ENCODE data around the gene GALNT3.

The GALNT3 gene

DNA sequence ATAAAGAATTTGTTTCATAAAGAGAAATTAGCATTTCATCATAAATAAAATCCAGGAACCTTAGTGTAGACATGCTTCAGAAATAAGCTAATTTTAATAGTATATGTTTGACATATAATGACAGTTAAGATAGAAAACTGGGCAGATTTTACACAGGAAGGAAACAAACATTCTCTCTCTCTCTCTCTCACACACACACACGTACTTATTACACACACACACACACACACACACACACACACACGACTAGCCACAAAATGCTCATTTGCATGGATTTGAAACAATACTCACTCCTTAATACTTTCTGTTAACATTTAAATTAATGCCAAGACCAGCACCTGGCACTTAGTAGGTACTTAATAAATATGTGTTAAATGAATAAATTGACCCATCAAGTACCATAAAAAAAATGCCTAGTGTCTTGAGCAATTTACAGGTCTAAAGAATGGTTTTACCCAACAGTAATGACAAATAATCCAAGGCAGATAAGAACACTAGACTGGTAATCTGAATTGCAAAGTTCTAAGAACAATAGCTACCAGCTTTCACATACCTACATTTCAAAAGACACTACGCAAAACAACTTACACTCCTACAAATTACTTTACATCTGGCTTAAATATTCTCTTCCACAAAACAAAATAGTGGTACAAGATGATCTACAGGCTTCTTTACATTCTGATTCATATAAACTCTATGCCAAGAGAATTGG is 2.9 kb upstream of the GALNT3 start:
- in situ Hi-C loops (cut with MboI; ENCODE audit: low sequenced_read_pairs): no loop called here

DNA sequence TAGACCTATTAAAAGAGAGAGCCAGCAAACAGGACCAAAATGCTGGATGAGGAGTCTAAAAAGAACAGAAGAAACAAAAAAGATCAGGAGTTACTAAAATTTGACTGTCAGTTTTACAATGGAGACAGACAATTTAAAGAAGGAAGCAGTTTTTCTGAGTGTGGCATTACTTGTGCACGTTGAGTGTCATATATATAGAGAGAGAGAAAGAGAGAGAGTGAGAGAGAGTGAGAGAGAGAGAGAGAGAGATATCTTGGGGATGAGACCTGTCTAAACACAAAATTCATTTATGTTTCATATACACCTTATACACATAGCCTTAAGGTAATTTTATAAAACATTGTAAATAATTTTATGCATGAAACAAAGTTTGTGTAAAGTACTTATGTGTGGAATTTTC is 2.1 kb upstream of the GALNT3 start:
- in situ Hi-C loops (cut with MboI; ENCODE audit: low sequenced_read_pairs): no loop called here

- in situ Hi-C loops (cut with MboI; ENCODE audit: low sequenced_read_pairs): no loop called here
Measured at GRCh38 chr2:165795011-165795410, 964 bp upstream of the GALNT3 start.

GRCh38 chr2:165794536-165794928 is 485 bp upstream of the GALNT3 start:
- in situ Hi-C loops (cut with MboI; ENCODE audit: low sequenced_read_pairs): no loop called here

DNA sequence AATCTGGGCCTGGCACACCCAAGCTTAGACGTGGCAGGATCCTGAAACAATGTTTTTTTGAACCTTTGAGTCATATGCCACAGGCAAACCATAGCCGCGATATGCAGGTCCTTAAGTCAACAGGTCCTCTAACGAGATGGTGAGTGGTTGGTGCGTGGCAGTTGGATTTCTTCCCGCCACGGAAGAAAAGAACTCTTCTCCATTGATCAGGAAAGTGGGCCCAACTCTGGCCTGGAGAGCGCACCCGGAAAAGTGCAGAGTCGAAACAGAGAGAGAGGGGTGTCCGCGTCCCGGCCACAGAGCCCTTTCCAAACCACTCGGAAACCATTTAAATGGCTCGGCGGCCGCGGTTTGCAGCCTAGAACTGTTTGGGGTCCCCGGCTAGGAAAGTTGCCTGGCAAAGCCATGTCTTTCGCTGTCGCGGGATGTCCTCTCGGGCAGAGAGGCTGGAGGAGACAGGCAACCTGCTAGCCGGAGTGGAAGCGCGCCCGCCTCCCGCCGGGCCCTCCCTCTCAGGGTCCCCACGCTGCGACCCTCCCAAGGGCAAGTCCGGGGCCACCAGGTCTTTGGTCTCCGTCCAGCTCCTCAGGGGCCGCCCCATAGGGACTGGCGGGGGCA is 777 bp downstream of the GALNT3 start:
- in situ Hi-C loops (cut with MboI; ENCODE audit: low sequenced_read_pairs): no loop called here

GRCh38 chr2:165792104-165792454 is 2.0 kb downstream of the GALNT3 start:
- in situ Hi-C loops (cut with MboI; ENCODE audit: low sequenced_read_pairs): no loop called here

DNA sequence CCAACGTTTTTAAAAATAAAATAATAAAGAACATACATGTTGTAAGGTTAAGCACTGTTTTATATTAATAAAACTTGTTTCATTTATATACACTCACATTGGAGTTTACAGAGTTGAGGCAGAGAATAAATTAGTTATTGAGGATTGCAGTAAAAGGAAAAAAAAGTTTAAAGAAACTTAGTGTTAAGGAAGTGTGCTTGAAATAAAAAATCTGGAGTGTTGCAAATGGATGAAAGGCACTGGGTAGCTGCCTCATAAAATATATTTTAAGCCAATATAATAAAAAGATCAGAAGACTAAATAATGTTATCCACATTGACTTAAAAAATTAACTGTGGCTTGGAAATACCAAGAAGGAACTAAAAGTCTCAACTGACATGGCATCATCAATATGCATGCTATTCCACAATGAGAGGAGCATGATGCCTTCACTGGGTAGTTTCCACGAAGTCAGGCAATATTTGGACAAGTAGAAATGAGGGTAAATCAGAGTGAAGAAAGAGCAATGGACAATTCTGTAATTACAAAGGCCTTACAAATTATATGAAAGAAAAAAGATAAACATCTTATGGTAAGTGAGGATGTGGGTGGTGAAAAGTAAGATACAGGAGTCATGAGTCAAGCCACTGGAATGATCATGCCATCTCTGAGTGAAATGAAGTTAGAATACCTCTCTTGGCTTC is 2.5 kb downstream of the GALNT3 start:
- in situ Hi-C loops (cut with MboI; ENCODE audit: low sequenced_read_pairs): no loop called here

DNA sequence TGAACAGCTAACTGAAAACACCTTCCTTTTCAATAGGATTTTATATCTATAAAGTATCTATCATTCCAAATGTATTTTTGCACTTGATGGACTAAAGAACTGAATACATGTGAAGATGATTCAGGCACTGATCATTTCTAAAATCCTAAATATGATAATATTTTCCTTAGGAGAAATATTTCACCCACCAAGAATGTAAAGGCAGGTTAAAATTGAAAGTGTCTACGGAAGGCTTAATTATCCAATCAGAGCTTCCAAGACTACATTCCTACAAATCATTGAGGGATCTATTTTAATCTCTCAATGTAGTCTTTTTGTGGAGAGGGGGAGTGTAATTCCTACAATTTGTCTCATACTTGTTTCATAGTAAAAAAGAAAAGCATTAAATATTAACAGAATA is 3.6 kb downstream of the GALNT3 start:
- in situ Hi-C loops (cut with MboI; ENCODE audit: low sequenced_read_pairs): no loop called here

DNA sequence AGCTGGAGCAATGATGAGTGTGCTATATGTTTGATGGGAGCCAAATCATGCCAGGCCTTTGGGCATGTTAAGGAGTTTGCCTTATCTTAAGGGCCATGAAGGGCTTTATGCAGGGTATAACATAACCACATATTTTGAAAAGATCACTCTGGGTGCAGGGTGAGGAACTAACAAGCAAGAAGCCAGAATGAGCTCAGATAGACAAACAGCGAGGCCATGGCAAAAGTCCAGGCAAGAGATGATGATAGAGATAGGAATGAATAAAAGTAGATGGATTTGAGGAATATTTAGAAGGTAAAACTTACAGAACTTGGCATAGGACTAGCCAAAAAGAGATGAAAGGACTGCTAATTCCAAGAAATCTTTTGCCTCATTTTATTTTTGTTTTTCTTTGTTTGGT is 6.7 kb downstream of the GALNT3 start:
- in situ Hi-C loops (cut with MboI; ENCODE audit: low sequenced_read_pairs): no loop called here

DNA sequence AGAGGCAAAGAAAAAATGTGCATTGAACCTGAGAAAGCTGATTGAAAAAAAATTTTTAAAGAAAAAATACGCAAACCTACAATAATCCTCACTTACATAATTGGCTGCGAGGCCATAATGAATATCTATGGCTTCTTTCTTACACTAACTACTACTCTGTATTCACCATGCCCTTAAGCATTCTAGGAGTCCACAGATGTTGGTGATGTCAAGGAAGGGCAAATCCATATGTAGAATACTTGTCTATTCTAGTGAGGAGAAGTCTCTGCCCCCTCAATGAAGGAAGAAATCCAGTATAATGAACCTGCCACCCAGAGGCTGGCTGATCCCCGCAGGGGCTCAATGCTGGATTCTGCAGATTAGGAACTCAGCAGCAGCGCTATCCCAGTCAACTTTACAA is 14.3 kb downstream of the GALNT3 start:
- in situ Hi-C loops (cut with MboI; ENCODE audit: low sequenced_read_pairs): no loop called here

DNA sequence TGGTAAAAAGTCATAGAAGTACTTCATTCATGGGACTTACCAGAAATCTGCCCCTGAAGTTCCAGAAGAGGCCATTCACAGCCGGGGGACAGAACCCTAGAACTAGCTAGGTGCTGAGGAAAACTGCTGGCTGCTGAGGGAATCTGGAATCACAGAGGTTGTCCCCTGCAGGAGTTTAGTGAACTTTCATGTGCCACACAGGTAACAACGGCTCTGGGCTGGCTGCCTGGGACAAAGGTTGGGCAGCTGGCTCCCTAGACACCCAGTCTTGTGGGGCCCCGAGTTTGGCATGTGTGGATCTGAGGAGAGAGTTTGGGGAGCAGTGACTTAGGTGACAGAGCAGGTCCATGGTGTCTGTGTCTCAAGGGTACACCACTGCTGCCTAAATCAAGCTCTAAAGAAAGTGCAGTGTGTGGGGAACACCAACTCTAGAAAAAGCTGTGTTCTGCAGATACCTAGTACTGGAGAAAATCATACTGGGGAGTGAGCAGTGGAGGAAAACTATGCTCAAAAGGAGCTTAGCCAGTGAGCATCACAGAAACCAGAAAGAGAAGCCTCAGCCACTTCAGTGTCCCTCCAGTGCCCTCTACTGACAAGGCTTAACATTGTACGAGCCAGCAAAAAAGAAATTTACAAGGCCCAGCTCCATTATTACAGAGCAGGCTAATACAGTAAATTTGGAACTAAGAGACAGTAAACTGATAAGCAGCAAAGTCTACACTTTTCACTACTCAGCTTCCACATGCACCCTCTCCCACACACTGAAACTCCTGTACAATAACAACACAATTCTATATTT is 15.2 kb downstream of the GALNT3 start:
- in situ Hi-C loops (cut with MboI; ENCODE audit: low sequenced_read_pairs): no loop called here

DNA sequence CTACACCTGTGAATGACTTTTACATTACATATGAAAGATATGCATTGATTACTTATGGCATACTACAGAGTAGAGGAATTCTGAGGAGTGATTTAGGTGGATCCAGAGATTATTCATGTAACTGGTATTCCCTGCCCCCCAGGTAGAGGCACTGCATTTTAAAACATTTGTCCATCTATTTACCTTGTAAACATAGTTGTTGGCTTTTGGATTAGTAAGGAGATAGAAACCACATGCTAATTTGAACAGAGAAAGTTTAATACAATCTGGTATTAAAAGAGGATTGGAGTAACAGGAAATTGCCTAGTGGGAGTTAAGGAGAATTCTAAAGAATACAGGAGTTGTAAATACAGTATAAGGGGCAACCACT is 15.9 kb downstream of the GALNT3 start:
- in situ Hi-C loops (cut with MboI; ENCODE audit: low sequenced_read_pairs): no loop called here

DNA sequence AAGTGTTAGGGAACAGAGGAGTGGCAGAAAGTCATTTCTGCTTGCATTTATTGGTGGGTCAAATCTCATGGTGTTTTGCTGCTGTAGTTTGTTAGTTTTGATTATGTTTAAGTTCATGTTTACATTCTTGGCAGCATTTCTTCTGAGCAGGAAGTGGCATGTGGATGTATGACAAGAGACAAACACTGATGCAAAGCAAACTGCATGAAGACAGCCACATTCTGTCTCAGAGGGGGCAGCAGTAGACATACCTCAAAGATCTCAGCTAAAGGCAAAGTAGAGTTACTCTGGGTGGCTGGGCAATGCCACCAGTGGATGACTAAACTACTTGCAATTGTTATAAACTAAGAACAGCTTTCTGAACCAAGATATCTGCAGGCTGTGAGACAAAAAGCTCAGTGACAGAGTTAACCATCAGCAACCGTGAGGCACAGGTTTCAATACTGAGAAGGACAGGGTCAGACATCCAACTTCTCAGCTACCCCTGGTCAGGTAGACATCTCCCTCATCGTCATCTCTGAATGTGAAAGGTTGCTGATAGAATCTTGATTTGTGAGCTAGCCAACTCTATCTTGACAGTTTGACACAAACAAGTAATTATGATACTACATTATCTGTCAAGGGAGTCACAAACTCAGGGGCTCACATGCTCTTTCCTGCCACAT is 16.4 kb downstream of the GALNT3 start:
- in situ Hi-C loops (cut with MboI; ENCODE audit: low sequenced_read_pairs): no loop called here

GRCh38 chr2:165776796-165777195 is 17.3 kb downstream of the GALNT3 start:
- in situ Hi-C loops (cut with MboI; ENCODE audit: low sequenced_read_pairs): no loop called here

DNA sequence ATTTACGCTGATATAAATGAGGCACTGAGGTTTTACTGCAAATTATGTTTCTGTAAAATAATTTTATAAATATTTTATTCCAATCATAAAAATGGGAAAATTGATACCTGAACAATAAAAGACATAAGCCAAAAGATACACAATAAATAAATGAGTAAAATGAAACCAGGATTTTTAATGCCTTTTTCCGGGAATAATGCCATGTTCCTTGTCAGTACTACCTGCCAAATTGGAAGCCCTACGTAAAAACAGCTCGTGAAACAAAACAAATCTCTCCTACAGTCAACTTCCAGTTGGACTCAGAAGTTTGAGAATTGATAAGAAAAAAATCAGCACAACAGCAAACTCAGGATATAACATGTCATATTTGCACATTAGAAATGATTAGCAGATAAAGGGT is 18.0 kb downstream of the GALNT3 start:
- in situ Hi-C loops (cut with MboI; ENCODE audit: low sequenced_read_pairs): no loop called here

DNA sequence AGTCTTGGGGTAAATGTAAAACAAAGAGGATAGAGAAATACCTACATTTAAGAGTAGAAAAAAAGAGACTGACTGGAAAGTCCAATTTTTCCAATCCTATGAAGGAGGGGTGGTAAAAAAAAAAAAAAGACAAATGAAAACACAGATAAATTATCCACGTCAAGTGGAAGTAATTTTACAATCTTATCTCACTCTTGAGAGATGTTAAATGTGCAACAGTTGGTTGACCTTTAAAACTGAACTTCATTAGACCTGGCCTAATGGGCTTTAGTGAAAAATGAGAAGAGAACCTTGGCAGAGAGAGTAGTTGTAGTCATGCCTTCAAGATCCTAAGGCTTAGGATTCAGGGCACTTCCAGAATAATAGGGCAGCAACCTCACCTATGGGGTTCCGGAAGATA is 20.4 kb downstream of the GALNT3 start:
- in situ Hi-C loops (cut with MboI; ENCODE audit: low sequenced_read_pairs): no loop called here

DNA sequence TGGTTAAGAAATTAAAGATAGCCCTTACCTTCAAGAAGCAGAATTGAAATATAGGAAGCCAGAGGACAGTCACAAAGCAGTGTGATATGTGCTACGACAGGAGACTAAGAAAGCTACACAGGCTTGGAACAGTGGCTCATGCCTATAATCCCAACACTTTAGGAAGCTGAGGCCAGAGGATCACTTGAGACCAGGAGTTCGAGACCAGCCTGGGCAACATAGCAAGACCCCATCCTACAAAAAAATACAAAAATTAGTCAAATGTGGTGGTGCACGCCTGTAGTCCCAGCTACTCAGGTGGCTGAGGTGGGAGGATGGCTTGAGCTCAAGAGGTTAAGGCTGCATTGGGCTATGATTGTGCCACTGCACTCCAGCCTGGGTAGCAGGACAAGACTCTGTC is 21.9 kb downstream of the GALNT3 start:
- in situ Hi-C loops (cut with MboI; ENCODE audit: low sequenced_read_pairs): no loop called here

DNA sequence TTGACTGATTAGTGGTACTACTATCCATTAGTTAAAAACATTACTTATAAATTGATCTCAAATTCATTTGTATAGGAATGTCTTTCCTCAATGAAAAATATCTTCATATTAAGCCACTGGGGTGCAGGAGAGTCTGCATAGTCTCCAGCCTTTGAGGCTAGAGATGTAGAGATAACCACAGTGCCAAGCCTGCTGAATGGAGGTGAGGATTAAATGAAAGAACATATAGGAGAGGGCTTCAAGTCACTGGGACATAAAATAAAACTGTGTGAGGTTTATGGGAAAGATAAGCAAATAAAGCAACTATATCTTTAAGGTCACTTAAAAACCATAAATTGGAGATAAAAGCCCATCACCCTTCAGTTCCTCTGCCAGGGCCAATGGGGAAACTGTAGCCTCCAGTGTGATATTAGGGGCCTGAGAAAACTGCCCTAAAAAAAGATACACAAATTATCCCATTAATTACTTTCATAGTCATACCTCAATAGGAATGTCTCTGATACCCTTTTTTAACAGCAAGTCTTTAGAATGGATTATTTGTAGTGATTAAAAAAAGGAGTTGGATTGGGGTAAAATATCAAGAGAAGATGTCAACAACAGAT is 27.6 kb downstream of the GALNT3 start:
- in situ Hi-C loops (cut with MboI; ENCODE audit: low sequenced_read_pairs): no loop called here

DNA sequence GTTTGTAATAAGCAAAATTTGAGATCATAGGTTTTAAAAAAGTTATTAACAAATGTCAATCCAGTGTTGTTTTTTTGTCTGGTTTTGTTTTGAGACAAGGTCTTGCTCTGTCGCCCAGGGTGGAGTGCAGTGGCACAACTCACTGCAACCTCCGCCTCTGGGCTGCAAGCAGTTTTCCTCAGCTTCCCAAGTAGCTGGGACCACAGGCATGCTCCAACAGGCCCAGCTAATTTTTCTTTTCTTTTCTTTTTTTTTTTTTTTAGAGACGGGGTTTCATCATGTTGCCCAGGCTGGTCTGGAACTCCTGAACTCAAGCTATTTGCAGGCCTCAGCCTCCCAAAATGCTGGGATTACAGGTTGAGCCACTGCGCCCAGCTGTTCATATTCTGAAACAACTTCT is 31.3 kb downstream of the GALNT3 start:
- in situ Hi-C loops (cut with MboI; ENCODE audit: low sequenced_read_pairs): no loop called here

DNA sequence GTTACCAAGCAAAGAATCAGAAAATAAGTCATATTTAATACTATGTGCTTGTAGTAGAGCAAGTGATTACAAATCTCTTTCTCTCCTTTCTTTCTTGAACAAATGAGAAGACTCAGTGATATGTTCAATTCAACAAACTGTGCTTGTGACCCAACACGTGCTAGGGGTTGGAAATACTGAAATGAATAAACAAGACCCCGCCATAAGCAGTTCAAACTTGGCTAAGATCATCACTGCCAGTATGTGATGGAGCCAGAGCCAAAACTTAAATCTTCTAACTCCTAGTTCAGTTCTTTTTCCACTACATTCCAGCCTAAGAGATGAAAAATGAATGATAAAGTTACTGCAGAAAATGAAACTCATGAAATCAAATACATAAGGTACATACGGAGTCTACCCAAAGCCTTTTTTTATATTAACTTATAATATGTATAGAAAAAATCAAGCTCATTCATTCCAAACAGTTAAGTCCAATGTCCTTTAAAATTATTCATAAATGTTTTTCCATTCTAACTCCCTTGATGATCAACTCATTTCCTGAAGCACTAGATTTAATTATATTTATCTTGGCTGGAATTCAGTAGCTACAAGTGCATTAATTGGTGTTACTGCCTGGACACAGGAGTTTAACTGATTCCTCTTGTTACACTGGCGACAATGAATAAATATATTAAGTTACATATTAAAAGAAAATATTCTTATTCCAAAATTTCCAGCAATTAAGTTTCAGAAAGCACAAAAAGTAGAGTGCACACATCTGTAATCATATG is 36.0 kb downstream of the GALNT3 start:
- in situ Hi-C loops (cut with MboI; ENCODE audit: low sequenced_read_pairs): no loop called here
